ACHN (cell line): Measurements from ENCODE around the gene KDM1B.
A peak's percentile ranks its signal among the peaks of the same experiment; 100 is the strongest.

ENCODE experiments used
- DNase-seq: peaks from one replicate; pipeline ENCODE4 v3.0.0-alpha.2; 2015
- in situ Hi-C: cut with HindIII; loops from 2 replicates; pipeline ENCODE4 v1.10.0; 2017; ENCODE audit warnings: low sequenced_read_pairs, low pct_ligation_motif_present, low pct_unique_long_range_greater_than_20kb

KDM1B gene, protein sequence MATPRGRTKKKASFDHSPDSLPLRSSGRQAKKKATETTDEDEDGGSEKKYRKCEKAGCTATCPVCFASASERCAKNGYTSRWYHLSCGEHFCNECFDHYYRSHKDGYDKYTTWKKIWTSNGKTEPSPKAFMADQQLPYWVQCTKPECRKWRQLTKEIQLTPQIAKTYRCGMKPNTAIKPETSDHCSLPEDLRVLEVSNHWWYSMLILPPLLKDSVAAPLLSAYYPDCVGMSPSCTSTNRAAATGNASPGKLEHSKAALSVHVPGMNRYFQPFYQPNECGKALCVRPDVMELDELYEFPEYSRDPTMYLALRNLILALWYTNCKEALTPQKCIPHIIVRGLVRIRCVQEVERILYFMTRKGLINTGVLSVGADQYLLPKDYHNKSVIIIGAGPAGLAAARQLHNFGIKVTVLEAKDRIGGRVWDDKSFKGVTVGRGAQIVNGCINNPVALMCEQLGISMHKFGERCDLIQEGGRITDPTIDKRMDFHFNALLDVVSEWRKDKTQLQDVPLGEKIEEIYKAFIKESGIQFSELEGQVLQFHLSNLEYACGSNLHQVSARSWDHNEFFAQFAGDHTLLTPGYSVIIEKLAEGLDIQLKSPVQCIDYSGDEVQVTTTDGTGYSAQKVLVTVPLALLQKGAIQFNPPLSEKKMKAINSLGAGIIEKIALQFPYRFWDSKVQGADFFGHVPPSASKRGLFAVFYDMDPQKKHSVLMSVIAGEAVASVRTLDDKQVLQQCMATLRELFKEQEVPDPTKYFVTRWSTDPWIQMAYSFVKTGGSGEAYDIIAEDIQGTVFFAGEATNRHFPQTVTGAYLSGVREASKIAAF

GRCh38 chr6:18155150-18155863, at the start of gene KDM1B:
Gene KDM1B (plus strand): TSS chr6:18155422. CDS start chr6:18159896, 4,474 bp downstream.
- in situ Hi-C loops = no loop called here

GRCh38 chr6:18107061-18107460, 48.2 kb upstream of the KDM1B start:
- in situ Hi-C loops = no loop called here
- DNase-seq = no peak

More at GRCh38 chr6:18155150-18155863, at the start of gene KDM1B:
- DNase-seq = peak; percentile 95

GRCh38 chr6:18110162-18110561, 45.1 kb upstream of the KDM1B start:
- in situ Hi-C loops = no loop called here
- DNase-seq = no peak

DNA sequence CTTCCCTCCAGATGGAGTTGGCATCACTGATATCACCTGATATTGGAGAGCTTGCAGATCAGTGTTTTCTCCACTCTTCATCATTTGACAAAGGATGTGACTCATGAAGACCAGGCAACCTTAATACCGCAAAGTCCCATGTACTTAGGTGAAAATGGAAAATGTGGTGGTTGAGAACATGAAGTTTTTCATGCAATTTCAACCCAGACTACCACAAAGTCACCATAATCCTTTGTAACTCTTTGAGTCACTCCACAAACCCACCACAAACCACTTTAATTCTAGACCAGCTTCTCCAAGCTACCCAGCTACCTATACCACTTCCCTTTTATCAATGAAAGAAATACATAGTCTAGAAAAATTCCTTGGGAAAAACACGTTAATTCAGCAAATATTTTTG, 39.9 kb upstream of the KDM1B start:
- in situ Hi-C loops = no loop called here
- DNase-seq = no peak

DNA sequence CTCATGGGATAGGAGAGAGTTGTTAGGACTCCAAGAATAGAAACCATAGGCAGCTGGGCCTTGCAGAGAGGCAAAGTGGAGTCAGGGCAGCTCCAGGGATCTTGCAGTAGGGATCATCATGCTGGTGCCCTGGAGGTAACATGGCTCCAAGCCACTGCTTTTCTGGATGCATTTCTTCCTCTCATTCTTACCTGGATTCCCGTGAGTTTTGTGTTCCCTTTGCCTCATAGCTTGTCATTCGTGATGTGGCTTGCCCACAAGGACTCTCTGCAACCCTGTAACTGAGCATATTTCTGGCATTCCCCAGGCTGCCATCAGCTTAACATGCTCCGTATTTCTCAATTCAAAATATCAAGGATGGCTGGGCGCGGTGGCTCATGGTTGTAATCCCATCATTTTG, 38.1 kb upstream of the KDM1B start:
- in situ Hi-C loops = no loop called here
- no peak for DNase-seq

DNA sequence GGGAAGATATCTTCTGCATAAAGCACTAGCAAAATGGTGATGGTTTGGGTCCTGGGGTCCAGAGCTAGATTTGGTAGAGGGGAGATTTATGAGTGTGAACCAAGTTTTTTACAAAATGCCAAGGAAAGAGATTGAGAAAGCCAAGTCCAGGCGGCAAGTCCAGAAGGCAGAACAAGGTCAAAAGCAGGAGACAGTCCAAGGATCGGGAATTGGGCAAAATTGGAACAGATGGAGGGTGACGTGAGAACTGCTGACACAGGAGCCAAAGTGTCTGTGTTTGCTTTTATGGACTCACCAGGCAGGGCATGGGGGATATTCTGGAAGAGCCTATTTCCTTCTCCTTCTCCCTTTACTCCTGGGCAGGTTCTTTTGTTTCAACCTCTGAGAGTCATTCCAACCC, 36.9 kb upstream of the KDM1B start:
- no peak for DNase-seq
- in situ Hi-C loops = no loop called here

- in situ Hi-C loops = no loop called here
- no peak for DNase-seq
Measured at GRCh38 chr6:18119236-18119635, 36.0 kb upstream of the KDM1B start.

DNA sequence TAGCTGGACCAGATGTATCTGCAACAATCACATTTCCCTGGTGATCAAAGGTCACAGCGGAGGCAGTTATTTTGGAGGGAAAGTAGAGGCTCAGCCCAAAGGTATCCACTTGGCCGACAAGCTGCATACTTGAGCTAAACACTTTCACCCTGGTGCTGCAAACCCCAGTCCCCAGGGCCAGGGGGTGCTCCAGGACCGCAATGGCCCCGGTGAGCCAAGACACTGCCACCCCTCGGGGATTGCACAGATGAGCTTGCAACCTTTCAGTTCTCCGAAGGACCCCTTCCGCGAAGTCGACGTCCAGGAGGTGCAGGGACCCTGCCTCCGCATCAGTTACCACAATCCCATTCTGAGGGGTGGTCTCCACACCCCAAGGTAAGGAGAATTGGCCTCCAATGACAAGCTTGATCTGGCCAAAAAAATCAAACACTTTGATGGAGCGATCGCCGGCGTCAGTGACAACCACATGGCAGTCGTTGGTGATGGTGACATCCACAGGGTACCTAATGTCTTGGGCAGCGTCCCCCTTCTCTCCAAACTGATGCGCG, 33.6 kb upstream of the KDM1B start:
- no peak for DNase-seq
- in situ Hi-C loops = no loop called here

DNA sequence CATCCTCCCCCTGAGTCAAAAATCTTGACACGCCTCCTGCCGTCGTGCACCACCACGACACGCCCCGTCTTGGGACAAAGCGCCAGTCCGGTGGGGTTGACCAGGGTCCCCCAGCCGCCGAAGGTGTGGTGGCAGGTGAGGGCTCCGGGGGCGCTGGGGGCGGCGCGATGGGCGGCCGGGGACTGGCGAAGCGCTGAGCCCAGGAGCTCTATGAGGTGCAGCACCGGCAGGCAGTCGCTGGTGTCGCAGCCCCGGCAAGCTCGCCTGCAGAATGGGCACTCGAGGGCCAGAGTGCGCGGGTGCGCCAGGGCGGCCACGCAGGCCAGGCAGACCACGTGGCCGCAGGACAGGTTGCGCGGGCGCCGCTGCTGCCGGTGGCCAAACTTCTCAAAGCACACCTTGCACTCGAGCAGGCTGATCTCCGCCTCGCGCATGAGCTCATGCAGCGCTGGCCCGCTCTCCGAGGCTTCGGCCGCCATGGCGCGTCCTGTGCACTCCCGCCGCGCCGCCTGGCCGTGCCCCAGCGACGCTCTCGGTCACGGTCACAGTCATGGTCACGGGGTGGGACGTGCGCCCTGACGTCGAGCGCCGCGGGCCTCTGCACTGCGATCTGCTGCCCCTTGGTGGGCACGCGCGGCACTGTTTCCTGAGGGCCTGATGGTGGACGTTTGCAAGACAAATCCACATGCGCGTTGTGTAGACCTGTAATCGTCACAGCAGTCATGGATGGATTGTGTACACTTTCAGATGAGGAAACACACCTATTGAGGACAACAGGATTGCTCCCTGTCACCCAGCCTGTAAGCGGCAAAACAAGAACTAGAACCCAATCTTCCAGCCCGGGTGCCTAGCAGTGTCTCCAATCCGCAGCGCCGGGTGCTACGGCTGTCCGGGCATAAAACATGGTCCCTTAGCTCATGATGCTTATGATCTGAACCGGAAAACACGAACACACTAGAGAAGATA, 32.8 kb upstream of the KDM1B start, which contains the start of gene NHLRC1:
Gene NHLRC1 (minus strand): TSS at position 550 of the 966 bp plus-strand sequence. CDS start 71 bp downstream, at position 479.
- in situ Hi-C loops = no loop called here
- peak; percentile 78 for DNase-seq

DNA sequence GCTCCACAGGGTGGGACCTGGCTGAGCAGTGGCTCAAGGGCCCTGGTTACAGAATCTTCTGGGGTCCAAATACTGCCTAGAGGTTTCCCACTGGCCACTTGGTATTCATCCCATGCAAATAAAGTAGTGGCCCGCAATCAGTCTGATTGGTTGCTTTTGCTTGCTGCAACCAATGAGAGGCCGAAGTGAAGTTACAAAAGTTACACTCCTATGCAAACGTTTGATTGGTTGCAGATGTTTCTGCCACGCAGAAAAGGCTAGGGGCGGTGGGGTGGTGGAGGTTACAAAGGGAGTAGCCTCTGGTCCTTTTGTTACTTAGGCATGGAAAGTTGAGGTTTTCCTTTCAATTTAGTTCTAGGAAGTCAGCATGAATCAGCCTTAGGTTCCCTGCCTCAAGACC, 29.1 kb upstream of the KDM1B start:
- DNase-seq = no peak
- in situ Hi-C loops = no loop called here

DNA sequence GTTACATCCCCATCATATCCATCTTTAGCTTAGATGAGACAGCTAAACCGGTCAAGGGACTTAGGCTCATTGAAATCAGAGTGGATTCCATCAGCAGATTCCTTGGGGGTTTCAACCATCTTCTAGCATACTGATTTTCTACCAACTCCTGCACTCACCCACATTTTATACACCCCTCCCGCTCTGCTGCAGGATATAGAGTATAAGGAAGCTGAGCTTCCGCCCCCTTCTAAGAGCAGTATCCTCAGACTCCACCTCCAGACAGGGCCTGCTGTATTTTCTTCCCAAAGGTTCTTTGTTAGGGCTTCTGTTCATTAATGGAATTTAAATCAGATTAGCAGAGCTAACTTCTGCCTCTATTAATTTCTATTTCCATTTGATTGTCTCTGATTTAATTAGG, 22.9 kb upstream of the KDM1B start:
- no peak for DNase-seq
- in situ Hi-C loops = no loop called here

- no peak for DNase-seq
- in situ Hi-C loops = no loop called here
Measured at GRCh38 chr6:18135171-18135570, 20.1 kb upstream of the KDM1B start.

- in situ Hi-C loops = no loop called here
- DNase-seq = no peak
Measured at GRCh38 chr6:18136260-18136659, 19.0 kb upstream of the KDM1B start.

DNA sequence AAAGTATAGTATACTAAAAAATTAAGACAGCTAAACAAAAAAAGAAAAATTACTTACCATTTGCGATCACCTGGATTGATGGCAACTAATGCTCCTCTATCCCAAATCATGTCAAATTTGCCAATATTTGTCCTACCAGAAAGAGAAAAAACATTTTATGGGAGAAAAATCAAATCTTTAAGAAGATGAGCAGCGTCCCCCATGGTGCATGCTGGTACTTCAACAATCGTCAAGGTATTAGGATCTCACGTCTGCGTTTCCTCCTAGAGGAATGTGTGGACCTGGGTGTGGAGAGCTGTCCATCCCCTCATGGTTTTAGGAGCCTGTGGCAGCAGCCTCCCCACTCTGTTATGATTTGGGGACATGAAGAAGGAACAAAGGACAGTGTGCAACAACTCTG, 16.3 kb upstream of the KDM1B start:
- in situ Hi-C loops = no loop called here
- no peak for DNase-seq

DNA sequence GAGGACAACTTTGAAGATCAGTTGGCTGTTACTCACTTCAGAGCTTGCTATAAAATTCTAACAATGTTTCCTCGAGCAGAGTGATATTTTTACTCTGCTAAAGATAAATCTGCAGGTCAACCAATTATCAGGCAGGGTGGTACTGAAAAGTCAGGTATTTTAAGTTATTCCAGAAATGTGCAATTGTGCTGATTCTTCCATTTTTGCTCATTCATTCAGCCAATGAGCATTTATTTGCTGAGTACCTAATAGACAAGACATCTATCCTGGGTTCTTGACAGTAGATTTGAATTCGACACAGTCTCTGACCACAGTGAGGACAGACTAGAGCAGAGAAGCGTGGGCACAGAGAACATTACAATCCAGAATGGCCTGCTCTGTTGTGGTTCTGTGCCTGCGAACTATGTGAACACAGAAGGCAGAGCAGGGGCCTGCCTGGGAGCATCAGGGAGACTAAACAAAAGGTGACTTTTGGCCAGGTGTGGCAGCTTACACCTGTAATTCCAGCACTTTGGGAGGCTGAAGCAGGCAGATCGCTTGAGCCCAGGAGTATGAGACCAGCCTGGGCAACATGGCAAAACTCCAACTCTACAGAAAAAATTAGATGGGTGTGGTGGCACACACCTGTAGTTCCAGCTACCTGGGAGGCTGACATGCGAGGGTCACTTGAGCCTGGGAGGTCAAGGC, 15.1 kb upstream of the KDM1B start:
- DNase-seq = no peak
- in situ Hi-C loops = no loop called here

GRCh38 chr6:18141805-18142590, 13.2 kb upstream of the KDM1B start:
- no peak for DNase-seq
- in situ Hi-C loops = no loop called here

GRCh38 chr6:18142591-18142861, 12.7 kb upstream of the KDM1B start:
- in situ Hi-C loops = no loop called here
- DNase-seq = no peak
